Sigmoid colon (tissue), 7 donors: ENCODE data around the gene DHX8. TPM values are rescaled to one million over a fixed set of nuclear protein-coding genes. Genes with fewer than 3 reads are reported as not detected.

ENCODE experiments used
- DNase-seq: peaks from one replicate; pipeline ENCODE4 v3.0.0-alpha.2; 2019
- H3K27ac ChIP-seq, 4 donors: fragments of 200-600 bp; sonication (generic); one replicate each; pipeline ENCODE4 v1.5.1; 2016 to 2019; ENCODE audit warnings: mild to moderate bottlenecking in 1 of 4
- H3K27me3 ChIP-seq, 3 donors: fragments of 200-600 bp; sonication (generic); one replicate each; pipeline ENCODE4 v1.5.1; 2019; ENCODE audit warnings: mild to moderate bottlenecking in 1 of 3
- H3K36me3 ChIP-seq, 4 donors: fragments of 200-600 bp; sonication (generic); one replicate each; pipeline ENCODE4 v1.5.1; 2016 to 2019
- H3K4me1 ChIP-seq, 4 donors: fragments of 200-600 bp; sonication (generic); one replicate each; pipeline ENCODE4 v1.5.1; 2017 to 2019
- H3K4me3 ChIP-seq, 4 donors: fragments of 200-600 bp; sonication (generic); one replicate each; pipeline ENCODE4 v1.5.1; 2017 to 2019; ENCODE audit warnings: mild to moderate bottlenecking in 2 of 4, moderate library complexity in 1 of 4
- H3K9me3 ChIP-seq, 4 donors: fragments of 200-600 bp in 3 of 4; sonication (generic) in 3 of 4; one replicate each; pipeline versions ENCODE4 v1.5.1 to v1.6.1; 2013 to 2019
- EP300 ChIP-seq, 4 donors: sonication (generic); formaldehyde crosslinking; IDR thresholded peaks; one replicate each; pipeline ENCODE4 v1.6.1; 2017; ENCODE audit warnings: antibody characterized with exemption in 4 of 4
- POLR2A ChIP-seq, 2 donors: fragments of 450-650 bp; IDR thresholded peaks; one replicate each; pipeline ENCODE4 v1.6.1; 2016; ENCODE audit warnings: antibody characterized with exemption in 2 of 2, mild to moderate bottlenecking in 2 of 2, moderate library complexity in 2 of 2
- POLR2AphosphoS5 ChIP-seq, 4 donors: sonication (generic); formaldehyde crosslinking; IDR thresholded peaks; one replicate each; pipeline ENCODE4 v1.6.1; 2017; ENCODE audit warnings: antibody characterized with exemption in 4 of 4
- WGBS, 2 donors: extraction: QIAGEN DNeasy Blood & Tissue Kit; methylation state at CpG; one replicate each; pipeline ENCODE4 v1.1.7; 2013; 5-methylcytosine and 5-hydroxymethylcytosine counted together
- intact Hi-C: fragments of 100-400 bp; cut with DNase I; formaldehyde crosslinking; loops from one replicate; pipeline ENCODE4 v1.15.1; 2023
- polyA plus RNA-seq, 3 donors: library from polyadenylated mRNA; stranded (reverse); fragments of 200-250 nt; gene quantifications; one replicate each; pipeline ENCODE4 v1.2.3, GENCODE V29; 2013
- total RNA-seq, 4 donors: library from RNA; depleted of rRNA; stranded (reverse); fragments of >200 nt; gene quantifications; one replicate each; pipeline ENCODE4 v1.1.0, GENCODE V29; 2016
- TF ChIP-seq, protein P1 (sequence below), 4 experiments: fragments of 450-650 bp in 3 of 4; fragments of 200-600 bp in 1 of 4; IDR thresholded peaks; one replicate each; pipeline ENCODE4 v1.5.1; 2016 to 2019; ENCODE audit warnings: antibody characterized with exemption in 4 of 4, mild to moderate bottlenecking in 3 of 4, moderate library complexity in 2 of 4
- donor health status: healthy with polysubstance abuse.
- donor health status: Bipolar disorder and iron deficiency.
- donor health status: healthy.

The DHX8 gene
- total and polyA plus RNA-seq, 7 donors: 12.0 to 39.6 (median 25.7) TPM

DNA sequence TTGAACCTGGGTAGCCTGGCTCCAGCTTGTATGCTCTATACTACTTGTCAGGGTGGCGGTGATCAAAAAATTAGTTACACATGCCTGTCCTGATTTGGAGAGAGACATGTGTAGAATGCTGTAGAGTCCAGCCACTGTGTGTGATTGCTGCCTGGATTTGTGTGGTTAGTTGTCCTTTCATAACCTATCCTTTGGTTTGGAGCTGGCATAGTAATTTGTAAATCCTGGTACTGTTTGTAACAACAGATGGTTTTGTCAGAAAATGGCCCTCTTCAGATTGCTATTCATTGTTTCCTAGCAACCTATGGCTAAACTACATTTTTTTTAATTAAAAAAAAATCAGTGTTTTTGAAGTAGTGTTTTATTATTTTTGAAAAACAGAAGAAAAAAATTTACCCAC, 31.9 kb downstream of the DHX8 start:
- Histone ChIP-seq H3K27ac (no peak overlapping the region), H3K4me3 (no peak overlapping the region), H3K4me1 (no peaks in the 10 kb centered on the region), H3K9me3 (no peaks in the 10 kb centered on the region), H3K27me3 (no peaks in the 10 kb centered on the region), H3K36me3 (peaks cover 21 to 99% (median 54%) of the 10 kb centered on the region in 4 donors)
- intact Hi-C loops: no loop called here
- no peak for DNase-seq
- 99 to 100% methylated on average over 1 of the region's 1 CpG for WGBS, 2 donors
- no peak for TF ChIP-seq EP300 (IDR thresholded peaks at IDR 0.05)
- no peak for TF ChIP-seq POLR2AphosphoS5 (IDR thresholded peaks at IDR 0.05)
- no peak for TF ChIP-seq POLR2A (IDR thresholded peaks at IDR 0.05)
- TF ChIP-seq, protein P1, sequence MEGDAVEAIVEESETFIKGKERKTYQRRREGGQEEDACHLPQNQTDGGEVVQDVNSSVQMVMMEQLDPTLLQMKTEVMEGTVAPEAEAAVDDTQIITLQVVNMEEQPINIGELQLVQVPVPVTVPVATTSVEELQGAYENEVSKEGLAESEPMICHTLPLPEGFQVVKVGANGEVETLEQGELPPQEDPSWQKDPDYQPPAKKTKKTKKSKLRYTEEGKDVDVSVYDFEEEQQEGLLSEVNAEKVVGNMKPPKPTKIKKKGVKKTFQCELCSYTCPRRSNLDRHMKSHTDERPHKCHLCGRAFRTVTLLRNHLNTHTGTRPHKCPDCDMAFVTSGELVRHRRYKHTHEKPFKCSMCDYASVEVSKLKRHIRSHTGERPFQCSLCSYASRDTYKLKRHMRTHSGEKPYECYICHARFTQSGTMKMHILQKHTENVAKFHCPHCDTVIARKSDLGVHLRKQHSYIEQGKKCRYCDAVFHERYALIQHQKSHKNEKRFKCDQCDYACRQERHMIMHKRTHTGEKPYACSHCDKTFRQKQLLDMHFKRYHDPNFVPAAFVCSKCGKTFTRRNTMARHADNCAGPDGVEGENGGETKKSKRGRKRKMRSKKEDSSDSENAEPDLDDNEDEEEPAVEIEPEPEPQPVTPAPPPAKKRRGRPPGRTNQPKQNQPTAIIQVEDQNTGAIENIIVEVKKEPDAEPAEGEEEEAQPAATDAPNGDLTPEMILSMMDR (IDR thresholded peaks at IDR 0.05): no peak

GRCh38 chr17:43517161-43517560, 33.4 kb downstream of the DHX8 start:
- Histone ChIP-seq H3K4me1 (no peaks in the 10 kb centered on the region), H3K27me3 (no peaks in the 10 kb centered on the region), H3K27ac (no peak overlapping the region), H3K9me3 (no peaks in the 10 kb centered on the region), H3K36me3 (peaks cover 36 to 100% (median 62%) of the 10 kb centered on the region in 4 donors), H3K4me3 (no peak overlapping the region)
- DNase-seq: no peak
- WGBS, 2 donors: 50 to 69% methylated on average over 6 of the region's 6 CpGs
- intact Hi-C loops: no loop called here
- TF ChIP-seq POLR2AphosphoS5 (IDR thresholded peaks at IDR 0.05) (no peak), POLR2A (IDR thresholded peaks at IDR 0.05) (no peak), EP300 (IDR thresholded peaks at IDR 0.05) (no peak)
- TF ChIP-seq, protein P1 (IDR thresholded peaks at IDR 0.05): no peak

GRCh38 chr17:43517615-43518386, 34.0 kb downstream of the DHX8 start:
- H3K27ac ChIP-seq: no peak overlapping the region
- intact Hi-C loops: no loop called here
- no peaks in the 10 kb centered on the region for H3K9me3 ChIP-seq
- no peak overlapping the region for H3K4me3 ChIP-seq
- 47 to 73% methylated on average over 8 of the region's 8 CpGs for WGBS, 2 donors
- H3K4me1 ChIP-seq: no peaks in the 10 kb centered on the region
- TF ChIP-seq POLR2A (IDR thresholded peaks at IDR 0.05) (no peak), POLR2AphosphoS5 (IDR thresholded peaks at IDR 0.05) (no peak), EP300 (IDR thresholded peaks at IDR 0.05) (no peak)
- TF ChIP-seq, protein P1 (IDR thresholded peaks at IDR 0.05): no peak
- no peak for DNase-seq
- peaks cover 35 to 100% (median 62%) of the 10 kb centered on the region in 4 donors for H3K36me3 ChIP-seq
- H3K27me3 ChIP-seq: no peaks in the 10 kb centered on the region

- no peaks in the 10 kb centered on the region for H3K9me3 ChIP-seq
- WGBS, 2 donors: 98 to 99% methylated on average over 4 of the region's 4 CpGs
- H3K27me3 ChIP-seq: no peaks in the 10 kb centered on the region
- no peak for DNase-seq
- TF ChIP-seq EP300 (IDR thresholded peaks at IDR 0.05): no peak
- no peak for TF ChIP-seq POLR2A (IDR thresholded peaks at IDR 0.05)
- no peak for TF ChIP-seq POLR2AphosphoS5 (IDR thresholded peaks at IDR 0.05)
- TF ChIP-seq, protein P1 (IDR thresholded peaks at IDR 0.05): no peak
- H3K27ac ChIP-seq: no peak overlapping the region
- H3K4me3 ChIP-seq: no peak overlapping the region
- no peaks in the 10 kb centered on the region for H3K4me1 ChIP-seq
- peaks cover 46 to 100% (median 66%) of the 10 kb centered on the region in 4 donors for H3K36me3 ChIP-seq
- intact Hi-C loops: no loop called here
Measured at GRCh38 chr17:43521389-43521788, 37.6 kb downstream of the DHX8 start.
